HG03354 (cell line): ENCODE data around the gene RFX1.
"Not testable (repeated sequence)": the region's sequence is repeated elsewhere in the genome, so short reads cannot be mapped to it uniquely, and the experiment has no call there.

ENCODE experiments used
- ATAC-seq: cut with Tn5 transposase; IDR thresholded peaks from one replicate; pipeline ENCODE4 v1.9.1; 2021; ENCODE audit warnings: mild to moderate bottlenecking; ENCODE audit not compliant: unreplicated experiment, poor library complexity, severe bottlenecking

Gene RFX1

GRCh38 chr19:13946414-13946813, 59.7 kb downstream of the RFX1 start:
- ATAC-seq, result no peak

GRCh38 chr19:13942023-13942684, 64.0 kb downstream of the RFX1 start:
- no peak for ATAC-seq

DNA sequence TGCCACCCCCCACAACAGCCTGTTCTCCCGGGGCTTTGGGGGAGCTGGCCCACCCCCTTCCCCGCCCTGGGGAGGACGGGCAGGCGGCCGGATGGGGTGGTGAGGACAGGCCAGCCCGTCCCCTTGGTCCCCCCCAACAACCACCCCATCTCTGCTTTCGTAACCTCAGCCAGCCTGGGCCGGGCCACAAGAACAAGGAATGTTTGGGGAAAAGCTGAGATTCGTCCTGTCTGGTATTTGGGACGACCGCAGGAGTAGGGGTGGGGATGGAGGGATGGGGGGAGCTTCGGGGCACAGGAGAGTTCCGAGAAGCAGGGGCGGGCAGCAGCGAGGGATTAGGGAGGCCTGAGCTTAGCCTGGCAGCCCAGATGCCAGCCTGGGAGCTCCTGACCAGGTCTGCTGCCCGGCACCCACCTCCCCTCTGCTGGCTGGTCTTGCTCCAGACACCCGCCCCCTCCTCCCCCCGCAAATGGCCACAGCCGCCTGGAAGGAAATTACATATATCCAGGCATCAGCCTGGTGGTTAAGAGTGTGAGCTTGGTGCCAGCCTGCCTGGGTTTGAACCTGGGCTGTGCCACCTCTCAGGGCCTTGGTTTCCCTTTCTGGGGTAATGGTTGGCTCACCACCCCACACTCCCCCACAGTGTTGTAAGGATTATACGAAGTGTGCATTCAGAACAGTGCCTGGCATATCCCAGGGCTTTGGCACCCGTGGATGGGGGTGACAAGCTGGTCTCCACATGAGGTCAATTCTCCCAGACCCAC, 67.6 kb downstream of the RFX1 start, which contains the start of gene PODNL1:
Gene PODNL1 (minus strand): TSS at position 117 of the 764 bp plus-strand sequence. CDS start 236 bp downstream, outside the sequence.
- no peak for ATAC-seq

- no peak for ATAC-seq
Measured at GRCh38 chr19:13937479-13938300, 68.4 kb downstream of the RFX1 start.

GRCh38 chr19:13935765-13936510, 70.2 kb downstream of the RFX1 start:
- ATAC-seq, result no peak

DNA sequence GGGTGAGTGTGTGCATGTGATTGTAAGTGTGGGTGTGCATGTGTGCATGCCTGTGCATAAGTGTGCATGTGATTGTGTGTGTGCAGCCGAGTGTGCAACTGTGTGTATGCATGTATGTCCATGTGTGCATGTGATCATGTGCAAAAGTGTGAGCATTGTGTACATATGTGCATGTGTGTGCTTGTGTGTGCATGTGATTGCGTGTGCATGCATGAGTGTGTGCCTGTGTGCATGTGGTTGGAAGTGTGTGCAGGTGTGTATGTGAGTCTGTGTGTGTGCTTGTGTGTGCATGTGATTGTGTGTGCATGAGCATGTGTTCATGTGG, 71.4 kb downstream of the RFX1 start:
- no peak for ATAC-seq

DNA sequence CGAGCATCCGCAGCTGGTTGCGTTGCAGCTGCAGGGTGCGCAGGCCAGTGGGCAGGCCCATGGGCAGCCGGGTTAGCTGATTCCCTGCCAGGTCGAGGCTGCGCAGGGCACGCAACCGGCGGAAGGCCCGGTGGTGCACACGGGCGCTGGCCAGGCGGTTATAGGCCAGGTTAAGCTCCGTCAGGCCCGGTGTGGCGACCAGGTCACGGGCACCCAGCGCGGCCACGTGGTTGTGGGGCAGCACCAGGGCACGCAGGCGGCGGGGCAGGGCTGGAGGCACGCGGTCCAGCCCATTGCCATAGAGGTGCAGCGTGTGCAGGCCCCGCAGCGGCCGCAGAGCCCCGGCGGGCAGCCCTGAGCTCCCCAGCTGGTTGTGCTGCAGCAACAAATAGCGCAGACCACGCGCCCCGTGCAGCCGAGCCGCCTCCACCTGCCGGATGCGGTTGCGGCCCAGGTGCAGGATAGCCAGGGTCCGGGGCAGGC, 73.2 kb downstream of the RFX1 start:
- no peak for ATAC-seq

GRCh38 chr19:13932149-13932637, 73.9 kb downstream of the RFX1 start:
- ATAC-seq, result no peak

DNA sequence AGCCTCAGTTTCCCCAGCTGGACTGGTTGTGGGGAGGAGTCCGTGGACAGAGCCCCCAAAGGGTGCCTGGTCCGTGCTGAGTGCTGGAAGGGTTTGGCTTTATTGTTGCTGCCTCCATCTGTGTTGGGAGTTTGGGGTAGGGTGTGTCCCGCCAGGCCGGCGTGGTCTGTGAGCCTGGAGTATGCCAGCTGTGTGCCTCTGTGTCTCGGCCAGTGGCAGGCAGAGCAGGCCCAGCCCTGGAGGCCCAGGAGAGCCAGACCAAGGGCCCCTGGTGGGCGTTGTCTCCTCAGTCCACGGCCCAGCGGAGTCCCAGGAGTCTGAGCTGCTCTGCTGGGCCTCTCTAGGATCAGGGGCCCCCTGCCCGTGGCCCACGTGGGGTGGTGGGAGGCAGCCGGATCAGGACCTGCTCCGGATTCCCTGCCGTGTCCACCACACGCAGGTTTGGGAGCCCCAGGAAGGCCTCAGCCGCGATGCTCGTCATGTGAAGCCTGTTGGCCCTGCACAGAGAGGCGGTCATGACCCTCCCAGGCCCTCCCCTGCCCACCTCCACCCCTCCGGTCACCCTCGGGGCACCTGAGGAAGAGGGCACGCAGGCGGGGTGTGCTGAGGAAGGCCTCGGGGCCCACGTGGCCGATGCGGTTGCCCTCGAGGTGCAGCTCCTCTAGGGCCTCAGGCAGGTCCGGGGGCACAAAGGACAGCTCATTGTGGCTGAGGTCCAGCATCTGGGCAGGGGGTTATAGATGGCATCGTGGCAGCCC, 74.5 kb downstream of the RFX1 start:
- no peak for ATAC-seq

DNA sequence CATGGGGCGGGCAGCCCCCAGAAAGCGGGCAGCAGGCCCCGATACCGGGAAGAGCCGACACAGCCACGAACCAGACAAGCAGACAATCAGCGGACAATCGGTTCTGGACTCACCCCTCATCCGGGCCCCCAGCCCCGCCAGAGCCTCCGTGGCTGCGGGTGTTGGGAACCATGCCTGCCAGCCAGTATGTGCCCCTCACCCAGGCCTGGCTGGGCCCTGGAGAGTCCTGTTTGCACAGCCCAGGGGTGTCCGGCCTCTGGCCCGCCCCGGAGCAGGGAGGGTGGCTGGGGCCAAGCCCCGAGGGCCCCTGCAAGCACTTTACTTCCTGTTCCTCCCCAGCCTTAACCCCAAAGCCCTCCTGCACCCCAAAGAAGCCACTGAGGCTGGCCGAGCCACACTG, 75.7 kb downstream of the RFX1 start:
- ATAC-seq, result no peak

DNA sequence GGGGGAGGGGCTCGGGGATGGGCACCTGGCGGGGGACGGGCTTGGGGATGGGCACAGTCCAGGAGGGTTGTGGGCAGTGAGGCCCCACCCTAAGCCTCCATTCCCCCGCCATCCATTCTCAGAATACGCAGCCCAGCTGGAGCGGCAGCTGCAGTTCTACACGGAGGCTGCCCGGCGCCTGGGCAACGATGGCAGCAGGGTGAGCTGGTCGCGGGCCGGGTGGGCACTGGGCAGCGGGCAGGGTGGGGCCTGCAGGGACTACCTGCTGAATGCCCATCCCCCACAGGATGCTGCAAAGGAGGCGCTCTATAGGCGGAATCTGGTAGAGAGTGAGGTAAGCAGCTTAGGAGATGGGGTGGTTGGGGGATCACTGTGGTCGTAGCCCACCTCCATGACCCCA, 76.2 kb downstream of the RFX1 start:
- no peak for ATAC-seq

DNA sequence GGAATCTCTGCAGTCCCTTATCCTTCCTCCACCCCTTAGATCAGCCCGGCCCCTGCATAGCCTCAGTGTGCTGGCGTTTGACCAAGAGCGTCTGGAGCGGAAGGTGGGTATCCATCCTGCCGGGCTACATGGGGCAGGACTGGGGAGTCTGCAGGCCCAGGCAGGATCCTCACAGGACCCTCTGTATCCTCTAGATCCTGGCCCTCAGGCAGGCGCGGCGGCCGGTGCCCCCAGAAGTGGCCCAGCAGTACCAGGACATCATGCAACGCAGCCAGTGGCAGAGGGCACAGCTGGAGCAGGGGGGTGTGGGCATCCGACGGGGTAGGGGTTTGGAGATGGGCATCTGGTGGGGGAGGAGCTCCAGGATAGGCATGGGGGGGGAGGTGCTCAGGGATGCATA, 76.8 kb downstream of the RFX1 start:
- no peak for ATAC-seq

DNA sequence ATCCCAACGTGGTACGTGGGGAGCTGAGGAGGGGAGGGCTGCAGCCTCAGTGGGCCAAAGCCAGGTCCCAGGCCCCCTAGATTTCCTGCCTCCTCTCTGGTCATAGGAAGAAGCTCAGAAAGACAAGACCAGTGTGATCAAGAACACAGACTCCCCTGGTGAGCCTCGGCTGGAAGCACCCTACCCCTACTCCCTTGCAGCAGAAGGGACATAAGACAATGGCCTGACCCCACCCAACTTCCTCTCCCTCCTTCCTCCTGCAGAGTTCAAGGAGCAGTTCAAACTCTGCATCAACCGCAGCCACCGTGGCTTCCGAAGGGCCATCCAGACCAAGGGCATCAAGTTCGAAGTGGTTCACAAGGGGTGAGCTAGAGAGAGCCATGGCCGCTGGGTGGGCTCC, 79.4 kb downstream of the RFX1 start:
- ATAC-seq, result no peak

DNA sequence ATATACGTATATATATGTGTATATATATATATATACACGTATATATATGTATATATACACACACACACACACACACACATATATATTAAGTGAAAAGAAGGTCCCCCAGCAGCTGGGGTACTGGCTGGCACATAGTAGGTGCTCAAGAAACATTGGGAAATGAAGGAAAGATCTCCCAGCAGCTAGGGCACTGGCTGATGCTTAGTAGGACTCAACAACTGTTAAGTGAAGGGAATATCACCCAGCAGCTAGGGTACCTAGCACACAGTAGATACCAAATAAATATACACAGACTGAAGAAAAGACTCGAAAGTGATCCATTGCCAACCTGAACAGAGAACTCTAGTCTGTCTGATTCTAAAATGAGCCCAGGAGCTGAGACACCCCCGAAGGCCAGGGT, 80.1 kb downstream of the RFX1 start:
- no peak for ATAC-seq

GRCh38 chr19:13923194-13923987, 82.7 kb downstream of the RFX1 start:
- no peak for ATAC-seq

DNA sequence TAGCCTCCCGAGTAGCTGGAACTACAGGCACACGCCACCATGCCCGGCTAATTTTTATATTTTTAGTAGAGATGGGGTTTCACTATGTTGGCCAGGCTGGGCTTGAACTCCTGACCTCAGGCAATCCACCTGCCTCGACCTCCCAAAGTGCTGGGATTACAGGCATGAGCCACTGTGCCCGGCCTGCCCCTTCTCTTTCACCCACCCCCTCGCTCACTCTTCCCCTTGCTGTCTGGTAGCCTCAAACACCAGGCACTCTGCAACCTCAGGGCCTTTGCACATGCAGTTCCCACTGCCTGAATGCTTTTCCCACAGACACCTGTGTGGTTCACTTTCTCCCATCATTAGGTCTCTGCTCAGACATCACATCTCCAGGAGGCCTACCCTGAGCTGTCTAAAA, 84.0 kb downstream of the RFX1 start:
- ATAC-seq, result not testable (repeated sequence)

- no peak for ATAC-seq
Measured at GRCh38 chr19:13920940-13921747, 85.0 kb downstream of the RFX1 start.
